GM23248 (cell line): ENCODE measurements around the gene GABRB3.

Experiments
- EZH2 ChIP-seq: fragments of 200-600 bp; sonication (generic); IDR thresholded peaks from 2 replicates; pipeline ENCODE4 v1.6.1; 2018; ENCODE audit warnings: antibody characterized with exemption, mild to moderate bottlenecking; ENCODE audit not compliant: insufficient read depth, poor library complexity, severe bottlenecking
- EZH2phosphoT487 ChIP-seq: fragments of 200-600 bp; sonication (generic); IDR thresholded peaks from 2 replicates; pipeline ENCODE4 v1.6.1; 2018; ENCODE audit warnings: antibody characterized with exemption, moderate library complexity, mild to moderate bottlenecking, low read depth; ENCODE audit not compliant: insufficient read depth

DNA sequence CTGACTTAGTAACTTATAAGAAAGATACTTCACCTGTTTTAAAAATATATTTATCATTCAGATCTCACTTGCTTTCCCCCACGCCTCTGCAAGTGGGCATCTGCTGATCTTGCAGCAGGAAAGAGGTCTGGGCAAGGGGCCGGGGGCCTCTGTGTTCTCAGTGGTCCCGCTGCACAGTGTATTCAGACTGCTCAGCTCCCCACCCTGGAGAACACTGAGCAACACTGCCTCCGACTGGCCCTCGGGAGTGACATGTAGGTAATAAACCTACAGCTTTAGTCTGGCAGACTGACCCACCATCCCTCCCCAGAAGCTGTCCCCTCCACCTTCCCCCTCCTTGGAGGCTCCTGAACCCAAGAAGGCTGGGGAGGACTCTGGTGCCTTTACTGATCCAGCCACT, 43.8 kb downstream of the GABRB3 start:
- TF ChIP-seq EZH2 (no peak), EZH2phosphoT487 (no peak)
